H1 (cell line): ENCODE results near the gene MEA1.

Experiments used
- EP300 ChIP-seq, 2 experiments: IDR thresholded peaks; 1 replicate in 1 of 2; 2 replicates in 1 of 2; pipeline ENCODE4 v1.6.1; 2011 to 2012; ENCODE audit warnings: low read depth in 2 of 2, low read length in 2 of 2, mild to moderate bottlenecking in 2 of 2, borderline replicate concordance in 1 of 2, inconsistent platforms in 1 of 2, moderate library complexity in 1 of 2
- EZH2 ChIP-seq: fragments of 200-600 bp; sonication (generic); IDR thresholded peaks from 2 replicates; pipeline ENCODE4 v1.7.1; 2012; ENCODE audit warnings: low read depth, mild to moderate bottlenecking, moderate library complexity, low read length, inconsistent platforms; ENCODE audit not compliant: severe bottlenecking
- POLR2A ChIP-seq, 2 experiments: IDR thresholded peaks; 1 replicate in 1 of 2; 2 replicates in 1 of 2; pipeline ENCODE4 v1.6.1; 2011; ENCODE audit warnings: low read depth in 2 of 2, low read length in 2 of 2, mild to moderate bottlenecking in 2 of 2; ENCODE audit errors: control extremely low read depth in 1 of 2
- POLR2AphosphoS5 ChIP-seq: IDR thresholded peaks from 2 replicates; pipeline ENCODE4 v1.6.1; 2011; ENCODE audit warnings: low read depth, low read length
- TF ChIP-seq, protein P1 (sequence below): IDR thresholded peaks from 2 replicates; pipeline ENCODE4 v1.6.1; 2011; ENCODE audit warnings: low read length, improper control_type of control experiment
- TF ChIP-seq, protein P2 (sequence below), 3 experiments: IDR thresholded peaks; 1 replicate in 2 of 3; 2 replicates in 1 of 3; pipeline versions ENCODE4 v1.5.1 to v1.6.1; 2011; ENCODE audit warnings: low read length in 3 of 3, mild to moderate bottlenecking in 3 of 3, inconsistent platforms in 2 of 3, low read depth in 1 of 3, moderate library complexity in 1 of 3; ENCODE audit not compliant: insufficient read depth in 1 of 3; ENCODE audit errors: control extremely low read depth in 1 of 3

DNA sequence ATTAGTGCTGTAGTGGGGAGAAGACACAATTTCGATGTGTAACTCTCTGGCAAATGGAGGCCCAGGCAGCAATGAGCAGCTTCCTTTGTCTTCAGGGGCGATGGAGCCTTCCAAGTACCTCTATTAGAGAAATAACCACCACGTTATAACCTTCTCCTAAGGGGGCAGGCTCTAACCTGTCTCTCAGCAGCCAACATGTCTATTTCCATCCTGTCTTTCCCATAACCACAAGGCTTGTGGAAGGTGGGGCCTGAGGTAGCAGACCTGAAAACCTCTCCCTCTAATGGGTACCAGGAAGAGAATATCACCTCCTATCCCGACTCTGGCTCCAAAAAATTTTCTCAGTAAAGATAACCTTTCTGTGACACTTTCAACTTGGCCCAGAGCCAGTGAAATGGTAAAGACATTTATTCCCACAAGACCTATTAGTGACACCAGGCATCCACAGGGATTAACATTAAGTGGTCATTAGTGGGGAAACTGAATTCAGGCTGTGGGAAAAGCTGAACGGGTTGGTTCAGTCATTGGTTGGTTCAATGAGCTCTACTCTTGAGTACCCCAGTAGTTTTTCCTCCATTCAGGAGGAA is 38.7 kb downstream of the MEA1 start:
- TF ChIP-seq, protein P1, sequence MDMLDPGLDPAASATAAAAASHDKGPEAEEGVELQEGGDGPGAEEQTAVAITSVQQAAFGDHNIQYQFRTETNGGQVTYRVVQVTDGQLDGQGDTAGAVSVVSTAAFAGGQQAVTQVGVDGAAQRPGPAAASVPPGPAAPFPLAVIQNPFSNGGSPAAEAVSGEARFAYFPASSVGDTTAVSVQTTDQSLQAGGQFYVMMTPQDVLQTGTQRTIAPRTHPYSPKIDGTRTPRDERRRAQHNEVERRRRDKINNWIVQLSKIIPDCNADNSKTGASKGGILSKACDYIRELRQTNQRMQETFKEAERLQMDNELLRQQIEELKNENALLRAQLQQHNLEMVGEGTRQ = no peak
- no peak for TF ChIP-seq EP300 (IDR thresholded peaks at IDR 0.05; ENCODE audit: borderline replicate concordance in 1 of 2, low read depth in 2 of 2, low read length in 2 of 2)
- TF ChIP-seq POLR2A (IDR thresholded peaks at IDR 0.05; ENCODE audit: control extremely low read depth in 1 of 2, low read depth in 2 of 2, low read length in 2 of 2) = no peak
- TF ChIP-seq POLR2AphosphoS5 = no peak
- no peak for TF ChIP-seq EZH2
- TF ChIP-seq, protein P2, sequence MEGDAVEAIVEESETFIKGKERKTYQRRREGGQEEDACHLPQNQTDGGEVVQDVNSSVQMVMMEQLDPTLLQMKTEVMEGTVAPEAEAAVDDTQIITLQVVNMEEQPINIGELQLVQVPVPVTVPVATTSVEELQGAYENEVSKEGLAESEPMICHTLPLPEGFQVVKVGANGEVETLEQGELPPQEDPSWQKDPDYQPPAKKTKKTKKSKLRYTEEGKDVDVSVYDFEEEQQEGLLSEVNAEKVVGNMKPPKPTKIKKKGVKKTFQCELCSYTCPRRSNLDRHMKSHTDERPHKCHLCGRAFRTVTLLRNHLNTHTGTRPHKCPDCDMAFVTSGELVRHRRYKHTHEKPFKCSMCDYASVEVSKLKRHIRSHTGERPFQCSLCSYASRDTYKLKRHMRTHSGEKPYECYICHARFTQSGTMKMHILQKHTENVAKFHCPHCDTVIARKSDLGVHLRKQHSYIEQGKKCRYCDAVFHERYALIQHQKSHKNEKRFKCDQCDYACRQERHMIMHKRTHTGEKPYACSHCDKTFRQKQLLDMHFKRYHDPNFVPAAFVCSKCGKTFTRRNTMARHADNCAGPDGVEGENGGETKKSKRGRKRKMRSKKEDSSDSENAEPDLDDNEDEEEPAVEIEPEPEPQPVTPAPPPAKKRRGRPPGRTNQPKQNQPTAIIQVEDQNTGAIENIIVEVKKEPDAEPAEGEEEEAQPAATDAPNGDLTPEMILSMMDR (IDR thresholded peaks at IDR 0.05; ENCODE audit: control extremely low read depth in 1 of 3, insufficient read depth in 1 of 3, low read depth in 1 of 3, low read length in 3 of 3) = no peak
